ENCODE results near the gene SLC44A2. TPM values are rescaled to one million over a fixed set of nuclear protein-coding genes. Genes with fewer than 3 reads are reported as not detected.

Gene SLC44A2
- total and polyA plus RNA-seq, 2 experiments from 2014 or later, result 44.4 to 91.3 TPM

- Histone ChIP-seq H3K9me3 (ENCODE audit: low read depth) (no peaks in the 10 kb centered on the region), H3K9me2 (replicated peaks; ENCODE audit: insufficient read depth) (no peaks in the 10 kb centered on the region), H3K79me2 (peaks cover 63% of the 10 kb centered on the region), H3K4me3 (peak overlapping the region; percentile 73), H2AFZ (peak overlapping the region; percentile 28), H3K36me3 (replicated peaks; ENCODE audit: insufficient read depth, low read depth) (no peaks in the 10 kb centered on the region), H3K27me3 (no peaks in the 10 kb centered on the region), H3K4me1 (ENCODE audit: insufficient read depth) (peaks cover 28% of the 10 kb centered on the region), H3K4me2 (peak overlapping the region; percentile 98), H3K27ac (peak overlapping the region; percentile 98), H4K20me1 (ENCODE audit: insufficient read depth, poor library complexity, severe bottlenecking) (peaks cover 51% of the 10 kb centered on the region)
- TF ChIP-seq, protein P1, sequence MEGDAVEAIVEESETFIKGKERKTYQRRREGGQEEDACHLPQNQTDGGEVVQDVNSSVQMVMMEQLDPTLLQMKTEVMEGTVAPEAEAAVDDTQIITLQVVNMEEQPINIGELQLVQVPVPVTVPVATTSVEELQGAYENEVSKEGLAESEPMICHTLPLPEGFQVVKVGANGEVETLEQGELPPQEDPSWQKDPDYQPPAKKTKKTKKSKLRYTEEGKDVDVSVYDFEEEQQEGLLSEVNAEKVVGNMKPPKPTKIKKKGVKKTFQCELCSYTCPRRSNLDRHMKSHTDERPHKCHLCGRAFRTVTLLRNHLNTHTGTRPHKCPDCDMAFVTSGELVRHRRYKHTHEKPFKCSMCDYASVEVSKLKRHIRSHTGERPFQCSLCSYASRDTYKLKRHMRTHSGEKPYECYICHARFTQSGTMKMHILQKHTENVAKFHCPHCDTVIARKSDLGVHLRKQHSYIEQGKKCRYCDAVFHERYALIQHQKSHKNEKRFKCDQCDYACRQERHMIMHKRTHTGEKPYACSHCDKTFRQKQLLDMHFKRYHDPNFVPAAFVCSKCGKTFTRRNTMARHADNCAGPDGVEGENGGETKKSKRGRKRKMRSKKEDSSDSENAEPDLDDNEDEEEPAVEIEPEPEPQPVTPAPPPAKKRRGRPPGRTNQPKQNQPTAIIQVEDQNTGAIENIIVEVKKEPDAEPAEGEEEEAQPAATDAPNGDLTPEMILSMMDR (IDR thresholded peaks at IDR 0.05; ENCODE audit: poor library complexity), result no peak
- no peak for TF ChIP-seq EZH2 (IDR thresholded peaks at IDR 0.05; ENCODE audit: borderline replicate concordance)
- no peak for TF ChIP-seq EZH2phosphoT487 (IDR thresholded peaks at IDR 0.05; ENCODE audit: low read depth, severe bottlenecking, unreplicated experiment)
- peak; percentile 75 for DNase-seq (ENCODE audit: low spot score)
- 1% methylated on average over 47 of the region's 73 CpGs for WGBS (ENCODE audit: low lambda C conversion rate, missing lambda C conversion rate)
These were observed 29.5 kb downstream of the SLC44A2 start for GRCh38 chr19:10654610-10655456.

- DNase-seq (ENCODE audit: low spot score), result peak; percentile 45
- Histone ChIP-seq H4K20me1 (ENCODE audit: insufficient read depth, poor library complexity, severe bottlenecking) (peaks cover 60% of the 10 kb centered on the region), H3K4me3 (peak overlapping the region; percentile 73)
These were observed 30.3 kb downstream of the SLC44A2 start for GRCh38 chr19:10655457-10656312.

GRCh38 chr19:10660346-10660745 is 35.0 kb downstream of the SLC44A2 start:
- Histone ChIP-seq H3K27ac (no peak overlapping the region), H3K27me3 (no peaks in the 10 kb centered on the region), H3K4me3 (no peak overlapping the region), H3K9me3 (ENCODE audit: low read depth) (no peaks in the 10 kb centered on the region), H2AFZ (no peak overlapping the region), H4K20me1 (ENCODE audit: insufficient read depth, poor library complexity, severe bottlenecking) (peaks cover 100% of the 10 kb centered on the region), H3K4me2 (no peak overlapping the region), H3K4me1 (ENCODE audit: insufficient read depth) (peaks cover 23% of the 10 kb centered on the region), H3K79me2 (peaks cover 100% of the 10 kb centered on the region), H3K9me2 (replicated peaks; ENCODE audit: insufficient read depth) (no peaks in the 10 kb centered on the region), H3K36me3 (replicated peaks; ENCODE audit: insufficient read depth, low read depth) (no peaks in the 10 kb centered on the region)
- WGBS (ENCODE audit: low lambda C conversion rate, missing lambda C conversion rate), result 87% methylated on average over 5 of the region's 5 CpGs
- DNase-seq (ENCODE audit: low spot score), result no peak
- TF ChIP-seq, protein P1 (IDR thresholded peaks at IDR 0.05; ENCODE audit: poor library complexity), result no peak
- no peak for TF ChIP-seq EZH2phosphoT487 (IDR thresholded peaks at IDR 0.05; ENCODE audit: low read depth, severe bottlenecking, unreplicated experiment)
- TF ChIP-seq EZH2 (IDR thresholded peaks at IDR 0.05; ENCODE audit: borderline replicate concordance), result no peak

More at GRCh38 chr19:10655457-10656312, 30.3 kb downstream of the SLC44A2 start:
- Histone ChIP-seq H2AFZ (no peak overlapping the region), H3K9me2 (replicated peaks; ENCODE audit: insufficient read depth) (no peaks in the 10 kb centered on the region), H3K79me2 (peaks cover 72% of the 10 kb centered on the region), H3K36me3 (replicated peaks; ENCODE audit: insufficient read depth, low read depth) (no peaks in the 10 kb centered on the region), H3K4me1 (ENCODE audit: insufficient read depth) (peaks cover 33% of the 10 kb centered on the region), H3K27me3 (no peaks in the 10 kb centered on the region), H3K4me2 (peak overlapping the region; percentile 98), H3K9me3 (ENCODE audit: low read depth) (no peaks in the 10 kb centered on the region), H3K27ac (peak overlapping the region; percentile 85)
- WGBS (ENCODE audit: low lambda C conversion rate, missing lambda C conversion rate), result 2% methylated on average over 16 of the region's 16 CpGs
- no peak for TF ChIP-seq EZH2 (IDR thresholded peaks at IDR 0.05; ENCODE audit: borderline replicate concordance)
- TF ChIP-seq, protein P1 (IDR thresholded peaks at IDR 0.05; ENCODE audit: poor library complexity), result no peak

All from hepatocyte (in vitro differentiated cells).